GM11168 (cell line): Measurements from ENCODE around the gene MRPL1.
"Not testable (repeated sequence)": the region's sequence is repeated elsewhere in the genome, so short reads cannot be mapped to it uniquely, and the experiment has no call there.

Source experiments
- in situ Hi-C: fragments of 300-500 bp; cut with MboI; formaldehyde crosslinking; loops from one replicate; pipeline ENCODE4 v1.12.0; 2022; ENCODE audit warnings: low sequenced_read_pairs; ENCODE audit not compliant: unreplicated experiment

The MRPL1 gene

GRCh38 chr4:77911091-77911490, 48.5 kb downstream of the MRPL1 start:
- in situ Hi-C loops = no loop called here

GRCh38 chr4:77911842-77912450, 49.3 kb downstream of the MRPL1 start:
- in situ Hi-C loops = no loop called here

GRCh38 chr4:77913348-77913747, 50.7 kb downstream of the MRPL1 start:
- in situ Hi-C loops = no loop called here

GRCh38 chr4:77917075-77917474, 54.4 kb downstream of the MRPL1 start:
- in situ Hi-C loops = no loop called here

DNA sequence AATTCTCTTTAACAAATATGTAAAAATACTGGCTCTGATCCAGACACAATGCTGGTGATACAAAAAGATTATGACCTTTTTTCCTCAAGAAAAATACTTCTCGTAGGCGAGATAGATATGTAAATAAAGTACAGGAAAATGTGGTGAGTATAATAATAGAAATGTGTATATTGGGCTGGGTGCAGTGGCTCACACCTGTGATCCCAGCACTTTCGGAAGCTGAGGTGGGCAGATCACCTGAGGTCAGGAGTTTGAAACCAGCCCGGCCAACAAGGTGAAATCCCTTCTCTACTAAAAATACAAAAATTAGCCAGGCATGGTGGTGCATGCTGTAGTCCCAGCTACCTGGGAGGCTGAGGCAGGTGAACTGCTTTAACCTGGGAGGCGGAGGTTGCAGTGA, 55.0 kb downstream of the MRPL1 start:
- in situ Hi-C loops = no loop called here

DNA sequence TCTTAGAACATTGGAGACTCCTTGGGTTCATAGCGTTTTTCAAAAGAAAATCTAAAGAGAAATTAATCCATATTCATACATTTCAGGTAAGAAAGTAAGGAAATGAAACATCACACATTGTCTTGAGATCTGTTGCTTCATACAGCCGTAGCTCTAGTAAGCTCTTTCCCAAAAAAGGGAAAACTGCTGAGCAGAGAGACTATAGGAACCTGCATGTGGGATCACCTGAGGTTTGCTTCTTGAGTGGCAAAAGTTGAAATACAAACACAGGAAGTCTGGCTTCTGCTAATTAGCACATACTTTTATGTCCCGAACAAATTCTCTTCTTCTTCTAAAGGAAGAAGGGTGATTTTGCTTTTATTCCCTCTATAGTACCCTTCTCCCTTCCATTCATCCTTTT, 57.7 kb downstream of the MRPL1 start:
- in situ Hi-C loops = no loop called here

- in situ Hi-C loops = no loop called here
Measured at GRCh38 chr4:77921701-77922100, 59.1 kb downstream of the MRPL1 start.

DNA sequence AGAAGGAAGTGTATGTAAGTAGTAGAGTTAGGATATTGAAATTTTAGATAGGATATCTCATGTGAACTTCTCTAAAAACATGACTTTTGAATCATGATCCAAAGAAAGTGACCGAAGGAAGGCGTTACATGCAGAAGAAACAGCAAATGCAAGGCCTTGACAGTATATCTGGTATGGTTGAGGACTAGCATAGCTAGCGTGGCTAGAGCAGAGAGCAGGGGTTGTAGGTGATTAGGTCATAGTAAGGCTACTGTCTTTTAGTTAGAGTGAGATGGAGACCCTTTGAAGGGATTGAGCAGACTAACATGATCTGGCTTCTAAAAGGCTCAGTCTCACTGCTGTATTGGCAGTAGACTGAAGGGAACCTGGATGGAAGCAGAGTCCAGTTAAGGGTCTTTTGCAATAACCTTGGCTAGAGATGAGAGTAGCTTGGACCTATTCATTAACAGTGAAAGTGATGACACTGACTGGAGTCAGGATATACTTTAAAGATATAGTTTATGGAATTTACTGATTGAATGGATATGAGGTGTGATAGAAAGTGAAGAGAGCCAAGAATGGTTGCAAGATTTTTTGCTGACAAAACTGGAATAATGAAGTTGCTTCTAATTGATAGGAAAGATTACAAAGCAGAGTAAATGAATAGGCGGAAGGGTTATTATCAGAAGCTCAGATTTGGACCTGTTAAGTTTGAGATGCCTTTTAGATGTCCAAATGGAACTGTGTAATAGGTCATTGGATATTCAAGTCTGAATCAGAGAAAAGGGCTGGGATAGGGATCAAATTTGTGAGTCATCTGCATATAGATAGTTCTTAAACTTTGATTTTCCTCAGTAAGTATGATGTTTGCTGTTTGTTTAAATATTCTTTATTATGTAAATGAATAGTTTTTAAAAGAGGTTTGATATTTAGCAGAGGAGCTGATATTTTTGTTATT, 59.8 kb downstream of the MRPL1 start:
- in situ Hi-C loops = no loop called here

GRCh38 chr4:77927991-77928925, 65.6 kb downstream of the MRPL1 start:
- in situ Hi-C loops = no loop called here

DNA sequence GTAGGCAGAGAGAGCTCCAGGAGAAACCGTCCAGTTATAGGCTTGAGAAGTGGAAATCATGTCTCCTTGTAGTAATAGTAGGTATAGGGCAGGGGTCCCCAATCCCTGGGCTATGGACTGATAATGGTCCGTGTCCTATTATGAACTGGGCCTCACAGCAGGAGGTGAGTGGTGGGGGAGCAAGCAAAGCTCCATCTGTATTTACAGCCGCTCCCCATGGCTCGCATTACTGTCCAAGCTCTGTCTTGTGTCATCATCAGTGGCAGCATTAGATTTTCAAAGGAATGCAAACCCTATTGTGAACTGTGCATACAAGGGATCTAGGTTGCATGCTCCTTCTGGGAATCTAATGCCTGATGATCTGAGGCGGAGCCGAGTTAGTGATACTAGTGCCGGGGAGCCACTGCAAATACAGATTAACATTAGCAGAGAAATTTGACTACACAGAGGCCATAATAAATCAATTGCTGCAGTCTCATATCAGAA, 67.6 kb downstream of the MRPL1 start:
- in situ Hi-C loops = no loop called here

- in situ Hi-C loops = no loop called here
Measured at GRCh38 chr4:77930876-77931275, 68.2 kb downstream of the MRPL1 start.

GRCh38 chr4:77931452-77932135, 69.0 kb downstream of the MRPL1 start:
- in situ Hi-C loops = no loop called here

DNA sequence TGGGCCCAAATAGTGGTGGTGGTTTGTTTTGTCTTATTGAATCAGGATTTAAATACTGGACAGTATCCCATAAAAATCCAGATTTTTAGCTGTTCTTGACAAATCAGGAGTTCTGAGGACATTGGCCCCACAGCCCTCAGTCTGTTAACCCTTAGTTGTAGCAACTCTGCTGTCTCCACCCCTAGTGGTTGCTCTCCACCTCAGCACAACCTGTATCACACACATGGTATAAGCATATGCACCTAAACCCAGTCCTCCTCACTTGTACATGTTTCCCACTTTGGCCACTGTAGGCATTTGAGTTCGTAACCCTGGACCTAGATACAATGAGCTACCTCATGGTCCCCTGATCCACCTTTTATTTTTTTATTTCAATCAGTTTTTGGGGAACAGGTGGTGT, 75.9 kb downstream of the MRPL1 start:
- in situ Hi-C loops = no loop called here

DNA sequence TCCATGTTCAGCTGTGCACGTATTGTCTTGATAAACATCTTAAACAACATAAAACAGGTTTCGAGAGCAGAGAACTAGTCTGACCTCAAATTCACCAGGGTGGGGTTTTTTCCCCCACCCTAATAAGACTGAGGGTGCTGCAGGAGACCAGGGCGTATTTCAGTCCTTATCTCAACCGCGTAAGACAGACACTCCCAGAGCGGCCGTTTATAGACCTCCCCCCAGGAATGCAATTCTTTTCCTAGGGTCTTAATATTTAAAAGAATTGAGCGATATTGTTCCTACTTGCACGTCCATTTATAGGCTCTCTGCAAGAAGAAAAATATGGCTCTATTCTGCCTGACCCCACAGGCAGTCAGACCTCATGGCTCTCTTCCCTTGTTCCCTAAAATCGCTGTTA, 83.3 kb downstream of the MRPL1 start:
- in situ Hi-C loops = not testable (repeated sequence)

DNA sequence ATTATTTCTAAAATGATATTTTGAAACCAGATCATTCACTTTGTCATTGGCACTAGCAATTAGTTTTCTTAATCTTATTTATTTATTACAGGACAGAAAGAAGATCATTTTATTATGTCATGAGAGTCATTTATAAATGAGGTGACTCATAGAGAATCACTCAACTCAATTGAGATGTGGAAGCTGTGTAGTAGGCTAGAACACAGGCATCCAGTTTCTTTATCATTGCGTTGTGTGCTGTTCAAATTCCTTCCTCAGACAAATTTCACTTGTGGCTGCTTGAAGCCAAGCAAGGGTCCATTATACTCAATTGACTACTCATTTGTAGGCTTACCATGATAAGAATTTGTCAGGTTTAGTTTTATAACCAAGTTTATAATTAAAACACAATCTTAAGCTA, 87.6 kb downstream of the MRPL1 start:
- in situ Hi-C loops = loop anchor here (25.0 kb wide), 1 partner anchor 562 kb away; no protein-coding TSS in a partner anchor

GRCh38 chr4:77952457-77952856, 89.8 kb downstream of the MRPL1 start:
- in situ Hi-C loops = loop anchor here (25.0 kb wide), 1 partner anchor 560 kb away; no protein-coding TSS in a partner anchor

DNA sequence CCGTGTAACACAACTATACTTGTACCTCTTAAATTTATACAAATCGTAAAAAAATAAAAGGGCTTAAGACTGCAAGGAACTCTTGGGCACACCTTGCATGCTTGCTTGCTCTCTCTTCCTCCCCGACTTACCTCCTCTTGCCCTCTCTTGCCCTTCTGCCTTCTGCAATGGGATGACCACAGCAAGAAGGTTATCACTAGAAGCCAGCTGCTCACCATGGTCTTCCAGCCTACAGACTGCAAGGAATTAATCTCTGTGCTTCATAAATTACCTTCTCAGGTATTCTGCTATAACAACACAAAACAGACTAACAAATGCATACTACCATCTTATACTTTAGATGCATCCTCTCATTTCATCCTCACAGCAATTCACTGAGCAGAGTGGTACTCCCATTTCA, 92.1 kb downstream of the MRPL1 start:
- in situ Hi-C loops = loop anchor here (25.0 kb wide), 1 partner anchor 558 kb away; no protein-coding TSS in a partner anchor

GRCh38 chr4:77956917-77957316, 94.3 kb downstream of the MRPL1 start:
- in situ Hi-C loops = loop anchor here (25.0 kb wide), 1 partner anchor 555 kb away; no protein-coding TSS in a partner anchor

- in situ Hi-C loops = loop anchor here (25.0 kb wide), 1 partner anchor 553 kb away; no protein-coding TSS in a partner anchor
Measured at GRCh38 chr4:77958897-77959296, 96.3 kb downstream of the MRPL1 start.
